GM12892 (cell line): ENCODE data around the gene SQSTM1.

Experiments used
- POLR2A ChIP-seq: IDR thresholded peaks from 2 replicates; pipeline ENCODE4 v1.6.1; 2011; ENCODE audit warnings: low read depth, low read length, control low read depth
- POLR2AphosphoS5 ChIP-seq: IDR thresholded peaks from 2 replicates; pipeline ENCODE4 v1.6.1; 2011; ENCODE audit warnings: low read depth, low read length, control low read depth
- TAF1 ChIP-seq: IDR thresholded peaks from 2 replicates; pipeline ENCODE4 v1.6.1; 2011; ENCODE audit warnings: low read depth, mild to moderate bottlenecking, control low read depth, low read length, borderline replicate concordance

GRCh38 chr5:179841621-179842020 lies 20.9 kb downstream of the SQSTM1 start:
- no peak for TF ChIP-seq POLR2AphosphoS5
- TF ChIP-seq POLR2A: no peak
- no peak for TF ChIP-seq TAF1
